ENCODE results near the gene ALOX5. TPM values are rescaled to one million over a fixed set of nuclear protein-coding genes. Genes with fewer than 3 reads are reported as not detected.

Gene ALOX5
- total RNA-seq, 4 donors from 2014 or later, result 27.8 to 127 (median 39.9) TPM

- 21 to 22% methylated on average over 11 to 16 of the region's 16 CpGs for WGBS, 2 donors
- DNase-seq (ENCODE audit: low spot score in 2 of 2), result no peak
- Histone ChIP-seq H3K27me3 (peaks cover 0 to 27% of the 10 kb centered on the region in 2 donors), H3K36me3 (no peaks in the 10 kb centered on the region), H3K4me1 (peaks cover 0 to 19% (median 0%) of the 10 kb centered on the region in 4 donors), H3K9me3 (no peaks in the 10 kb centered on the region), H3K27ac (no peak overlapping the region), H3K4me3 (peak overlapping the region in 1 of 4 donors; percentile 21)
- TF ChIP-seq EP300 (IDR thresholded peaks at IDR 0.05) (no peak), POLR2A (IDR thresholded peaks at IDR 0.05) (no peak), CTCF (IDR thresholded peaks at IDR 0.05) (no peak)
These were observed 54.0 kb downstream of the ALOX5 start for GRCh38 chr10:45427970-45428366.

GRCh38 chr10:45428611-45429510, 54.8 kb downstream of the ALOX5 start:
- Histone ChIP-seq H3K4me1 (peaks cover 0 to 19% (median 0%) of the 10 kb centered on the region in 4 donors), H3K4me3 (no peak overlapping the region), H3K27me3 (peaks cover 0 to 27% of the 10 kb centered on the region in 2 donors), H3K36me3 (no peaks in the 10 kb centered on the region), H3K27ac (no peak overlapping the region), H3K9me3 (no peaks in the 10 kb centered on the region)
- DNase-seq (ENCODE audit: low spot score in 2 of 2), result no peak
- TF ChIP-seq POLR2A (IDR thresholded peaks at IDR 0.05), result no peak
- TF ChIP-seq CTCF (IDR thresholded peaks at IDR 0.05), result no peak
- TF ChIP-seq EP300 (IDR thresholded peaks at IDR 0.05), result no peak
- WGBS, 2 donors, result 82 to 83% methylated on average over 10 of the region's 10 CpGs

- Histone ChIP-seq H3K4me3 (no peak overlapping the region), H3K9me3 (no peaks in the 10 kb centered on the region)
- no peak for TF ChIP-seq CTCF (IDR thresholded peaks at IDR 0.05)
- no peak for TF ChIP-seq POLR2A (IDR thresholded peaks at IDR 0.05)
- no peak for TF ChIP-seq EP300 (IDR thresholded peaks at IDR 0.05)
These were observed 55.8 kb downstream of the ALOX5 start for GRCh38 chr10:45429790-45430189.

GRCh38 chr10:45432113-45432512, 58.1 kb downstream of the ALOX5 start:
- H3K27ac ChIP-seq, result no peak overlapping the region
- H3K4me1 ChIP-seq, result peaks cover 0 to 10% (median 0%) of the 10 kb centered on the region in 4 donors
- H3K27me3 ChIP-seq, result peaks cover 0 to 27% of the 10 kb centered on the region in 2 donors
- no peaks in the 10 kb centered on the region for H3K36me3 ChIP-seq
- H3K9me3 ChIP-seq, result no peaks in the 10 kb centered on the region
- H3K4me3 ChIP-seq, result no peak overlapping the region
- no peak for DNase-seq (ENCODE audit: low spot score in 2 of 2)
- WGBS, 2 donors, result 82 to 90% methylated on average over 2 of the region's 2 CpGs
- TF ChIP-seq POLR2A (IDR thresholded peaks at IDR 0.05) (no peak), EP300 (IDR thresholded peaks at IDR 0.05) (no peak), CTCF (IDR thresholded peaks at IDR 0.05) (no peak)

More at GRCh38 chr10:45429790-45430189, 55.8 kb downstream of the ALOX5 start:
- no peak for DNase-seq (ENCODE audit: low spot score in 2 of 2)
- Histone ChIP-seq H3K4me1 (peaks cover 0 to 19% (median 0%) of the 10 kb centered on the region in 4 donors), H3K27ac (no peak overlapping the region), H3K36me3 (no peaks in the 10 kb centered on the region), H3K27me3 (peaks cover 0 to 27% of the 10 kb centered on the region in 2 donors)
- WGBS, 2 donors, result 88 to 90% methylated on average over 2 of the region's 2 CpGs
